Gastrocnemius medialis (tissue), 4 donors: ENCODE measurements around the gene ZNRF3. TPM values are rescaled to one million over a fixed set of nuclear protein-coding genes. Genes with fewer than 3 reads are reported as not detected.

Experiments used
- ATAC-seq, 2 donors: fragments of 150-250 bp; one replicate each; pipeline ENCODE4 v1.9.1; 2016
- DNase-seq, 2 donors: peaks; one replicate each; pipeline ENCODE4 v3.0.0-alpha.2; 2019
- H3K27ac ChIP-seq, 4 donors: fragments of 200-600 bp; sonication (generic); 1 replicate in 1 of 4; 2 replicates in 3 of 4; pipeline ENCODE4 v1.5.1; 2016 to 2018; ENCODE audit warnings: mild to moderate bottlenecking in 2 of 4, moderate library complexity in 1 of 4
- H3K27me3 ChIP-seq, 3 donors: fragments of 200-600 bp; sonication (generic) in 2 of 3; 1 replicate in 1 of 3; 2 replicates in 2 of 3; pipeline versions ENCODE4 v1.5.1 to v1.6.0; 2016 to 2019; ENCODE audit warnings: mild to moderate bottlenecking in 1 of 3, moderate library complexity in 1 of 3
- H3K36me3 ChIP-seq, 2 donors: fragments of 200-600 bp; sonication (generic) in 1 of 2; one replicate each; pipeline ENCODE4 v1.5.1; 2017 to 2018
- H3K4me1 ChIP-seq, 2 donors: fragments of 200-600 bp; sonication (generic) in 1 of 2; one replicate each; pipeline ENCODE4 v1.5.1; 2016 to 2017; ENCODE audit warnings: mild to moderate bottlenecking in 2 of 2
- H3K4me3 ChIP-seq, 4 donors: fragments of 200-600 bp; sonication (generic) in 3 of 4; 1 replicate in 1 of 4; 2 replicates in 3 of 4; pipeline ENCODE4 v1.5.1; 2016 to 2019; ENCODE audit warnings: mild to moderate bottlenecking in 2 of 4
- H3K9me3 ChIP-seq, 3 donors: fragments of 200-600 bp; sonication (generic) in 2 of 3; 1 replicate in 1 of 3; 2 replicates in 2 of 3; pipeline ENCODE4 v1.5.1; 2016 to 2019
- POLR2A ChIP-seq, 2 donors: fragments of 450-650 bp; IDR thresholded peaks; one replicate each; pipeline ENCODE4 v1.6.1; 2017; ENCODE audit warnings: antibody characterized with exemption in 2 of 2, mild to moderate bottlenecking in 2 of 2, moderate library complexity in 2 of 2
- in situ Hi-C, 4 donors: fragments of 200-750 bp; cut with MboI; loops; one replicate each; pipeline versions ENCODE4 v1.15.0 to v1.8.0; 2017; ENCODE audit warnings: low sequenced_read_pairs in 4 of 4
- intact Hi-C: fragments of 100-400 bp; cut with DNase I; formaldehyde crosslinking; loops from one replicate; pipeline ENCODE4 v1.15.1; 2023; ENCODE audit warnings: low total_unique reads
- total RNA-seq, 4 donors: library from RNA; depleted of rRNA; stranded (reverse); fragments of >200 nt; gene quantifications; one replicate each; pipeline versions ENCODE4 v1.1.0 to v1.2.3, GENCODE V29; 2016
- TF ChIP-seq, protein P1 (sequence below), 5 experiments: fragments of 450-650 bp in 3 of 5; fragments of 200-600 bp in 2 of 5; sonication (generic) in 2 of 5; IDR thresholded peaks in 4 of 5; conservative IDR thresholded peaks in 1 of 5; 1 replicate in 4 of 5; 2 replicates in 1 of 5; pipeline ENCODE4 v1.5.1; 2016 to 2019; ENCODE audit warnings: antibody characterized with exemption in 5 of 5, mild to moderate bottlenecking in 3 of 5, moderate library complexity in 3 of 5

Gene ZNRF3
- total RNA-seq, 4 donors from 2014 or later: 7.8 to 19.1 (median 11.1) TPM

DNA sequence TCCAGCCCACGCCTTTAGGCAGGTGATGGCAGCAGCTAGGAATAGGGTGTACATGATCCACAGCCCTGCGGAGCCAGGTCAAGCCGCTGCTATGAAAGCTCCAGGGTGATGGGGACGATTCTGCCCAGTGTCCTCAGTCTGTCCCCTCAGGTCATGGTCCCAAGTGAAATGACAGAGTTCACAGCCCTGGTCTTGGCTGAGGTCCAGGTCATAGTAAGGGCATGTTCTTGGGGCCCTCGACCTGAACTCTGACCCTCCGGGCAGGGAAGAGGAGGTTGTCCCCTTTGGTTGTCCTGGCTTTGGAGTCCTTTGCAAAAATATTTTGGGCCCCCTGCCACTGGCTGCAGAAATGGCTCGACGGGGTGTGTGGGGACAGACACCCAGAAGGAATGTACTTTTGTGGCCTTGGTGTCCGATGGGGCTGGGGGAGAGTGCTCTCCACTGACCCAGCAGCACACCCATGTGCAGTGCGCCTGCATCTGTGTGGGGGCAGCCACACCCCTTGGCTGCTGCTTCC lies 170.9 kb downstream of the ZNRF3 start:
- Histone ChIP-seq H3K4me1 (peaks cover 12 to 20% of the 10 kb centered on the region in 2 donors), H3K27me3 (no peaks in the 10 kb centered on the region), H3K36me3 (peaks cover 0 to 17% of the 10 kb centered on the region in 2 donors), H3K4me3 (no peak overlapping the region), H3K9me3 (no peaks in the 10 kb centered on the region), H3K27ac (no peak overlapping the region)
- DNase-seq (no peak), ATAC-seq (no peak)
- intact Hi-C loops: no loop called here
- TF ChIP-seq, protein P1, sequence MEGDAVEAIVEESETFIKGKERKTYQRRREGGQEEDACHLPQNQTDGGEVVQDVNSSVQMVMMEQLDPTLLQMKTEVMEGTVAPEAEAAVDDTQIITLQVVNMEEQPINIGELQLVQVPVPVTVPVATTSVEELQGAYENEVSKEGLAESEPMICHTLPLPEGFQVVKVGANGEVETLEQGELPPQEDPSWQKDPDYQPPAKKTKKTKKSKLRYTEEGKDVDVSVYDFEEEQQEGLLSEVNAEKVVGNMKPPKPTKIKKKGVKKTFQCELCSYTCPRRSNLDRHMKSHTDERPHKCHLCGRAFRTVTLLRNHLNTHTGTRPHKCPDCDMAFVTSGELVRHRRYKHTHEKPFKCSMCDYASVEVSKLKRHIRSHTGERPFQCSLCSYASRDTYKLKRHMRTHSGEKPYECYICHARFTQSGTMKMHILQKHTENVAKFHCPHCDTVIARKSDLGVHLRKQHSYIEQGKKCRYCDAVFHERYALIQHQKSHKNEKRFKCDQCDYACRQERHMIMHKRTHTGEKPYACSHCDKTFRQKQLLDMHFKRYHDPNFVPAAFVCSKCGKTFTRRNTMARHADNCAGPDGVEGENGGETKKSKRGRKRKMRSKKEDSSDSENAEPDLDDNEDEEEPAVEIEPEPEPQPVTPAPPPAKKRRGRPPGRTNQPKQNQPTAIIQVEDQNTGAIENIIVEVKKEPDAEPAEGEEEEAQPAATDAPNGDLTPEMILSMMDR (IDR thresholded peaks at IDR 0.05 in 4 of 5, conservative IDR thresholded peaks at IDR 0.05 in 1 of 5): no peak
- TF ChIP-seq POLR2A (IDR thresholded peaks at IDR 0.05): no peak
- in situ Hi-C loops: no loop called here

DNA sequence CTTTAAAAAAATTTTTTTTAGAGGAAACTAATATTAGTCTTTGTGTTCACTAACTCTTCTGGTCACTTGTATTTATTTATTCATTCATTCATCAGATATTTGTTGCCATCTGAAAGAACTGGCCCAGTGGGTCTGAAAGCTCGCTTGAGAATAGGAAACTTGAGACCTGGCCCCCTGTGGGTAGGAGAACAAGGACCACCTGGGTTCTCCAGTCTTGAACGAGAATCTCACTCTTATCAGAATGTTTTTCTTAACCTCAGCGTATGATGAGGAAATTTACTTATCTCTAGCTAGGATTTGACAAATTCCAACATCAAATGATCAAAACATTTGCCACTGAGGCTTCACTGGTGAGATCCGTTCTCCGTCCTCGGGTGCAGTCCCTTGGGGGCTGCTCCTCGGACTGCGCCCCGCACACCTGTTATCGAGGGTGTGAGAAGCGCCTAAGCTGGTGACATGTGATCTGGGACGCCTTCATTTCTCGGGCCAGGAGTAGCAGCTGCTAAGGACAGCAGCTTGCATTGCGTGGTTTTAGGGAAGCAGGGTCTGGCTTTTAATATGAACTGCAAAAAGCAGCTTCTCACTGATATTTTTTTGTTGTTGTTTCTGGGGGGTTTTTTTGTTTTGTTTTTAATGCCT lies 171.9 kb downstream of the ZNRF3 start:
- no peaks in the 10 kb centered on the region for H3K9me3 ChIP-seq
- in situ Hi-C loops (no loop called here), intact Hi-C loops (no loop called here)
- peak overlapping the region in 1 of 4 donors; percentile 1 for H3K27ac ChIP-seq
- peak; percentile 39 to 85 for ATAC-seq
- H3K4me1 ChIP-seq: peaks cover 12 to 22% of the 10 kb centered on the region in 2 donors
- no peaks in the 10 kb centered on the region for H3K27me3 ChIP-seq
- H3K36me3 ChIP-seq: peaks cover 0 to 7% of the 10 kb centered on the region in 2 donors
- no peak for DNase-seq
- TF ChIP-seq, protein P1 (IDR thresholded peaks at IDR 0.05 in 4 of 5, conservative IDR thresholded peaks at IDR 0.05 in 1 of 5): no peak
- no peak for TF ChIP-seq POLR2A (IDR thresholded peaks at IDR 0.05)
- H3K4me3 ChIP-seq: no peak overlapping the region

- TF ChIP-seq POLR2A (IDR thresholded peaks at IDR 0.05): no peak
- TF ChIP-seq, protein P1 (IDR thresholded peaks at IDR 0.05 in 4 of 5, conservative IDR thresholded peaks at IDR 0.05 in 1 of 5): no peak
- ATAC-seq (no peak), DNase-seq (no peak)
- H3K27me3 ChIP-seq: no peaks in the 10 kb centered on the region
- no peaks in the 10 kb centered on the region for H3K9me3 ChIP-seq
- in situ Hi-C loops: no loop called here
- H3K4me3 ChIP-seq: no peak overlapping the region
- intact Hi-C loops: no loop called here
- H3K36me3 ChIP-seq: no peaks in the 10 kb centered on the region
- H3K27ac ChIP-seq: no peak overlapping the region
- H3K4me1 ChIP-seq: peaks cover 12 to 22% of the 10 kb centered on the region in 2 donors
These were observed 173.1 kb downstream of the ZNRF3 start for GRCh38 chr22:29056472-29056871.

DNA sequence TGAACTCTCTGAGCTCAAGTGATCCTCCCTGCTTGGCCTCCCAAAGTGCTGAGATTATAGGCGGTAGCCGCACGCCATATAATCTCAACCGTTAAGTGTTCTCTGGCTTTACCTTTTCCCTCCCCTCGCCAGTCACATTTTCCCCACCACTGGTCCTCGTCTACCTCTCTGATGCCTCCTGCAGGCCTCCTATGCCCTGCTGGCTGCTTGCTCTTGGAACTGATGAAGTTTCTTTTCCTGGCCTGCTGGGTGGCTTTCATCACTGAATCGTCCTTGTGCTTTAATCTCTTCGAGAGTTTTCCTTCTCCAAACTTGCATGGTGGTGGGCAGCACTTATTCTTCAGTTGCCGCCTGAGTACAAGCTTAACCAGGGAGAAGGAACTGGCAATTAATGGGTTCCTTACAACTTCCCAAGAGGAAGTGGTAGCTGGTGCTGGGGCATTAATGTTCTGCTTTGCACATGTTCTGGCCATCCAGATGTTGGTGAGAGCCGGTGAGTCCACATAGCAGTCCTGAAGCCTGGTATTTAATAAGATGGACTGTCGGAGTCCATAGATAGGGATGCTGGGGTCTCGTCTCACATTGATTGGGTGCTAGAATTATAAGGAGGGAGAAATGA lies 177.0 kb downstream of the ZNRF3 start:
- no peak overlapping the region for H3K27ac ChIP-seq
- H3K4me1 ChIP-seq: peaks cover 19 to 23% of the 10 kb centered on the region in 2 donors
- in situ Hi-C loops: no loop called here
- no peak for DNase-seq
- no peaks in the 10 kb centered on the region for H3K27me3 ChIP-seq
- no peaks in the 10 kb centered on the region for H3K9me3 ChIP-seq
- ATAC-seq: no peak
- TF ChIP-seq, protein P1 (IDR thresholded peaks at IDR 0.05 in 4 of 5, conservative IDR thresholded peaks at IDR 0.05 in 1 of 5): no peak
- TF ChIP-seq POLR2A (IDR thresholded peaks at IDR 0.05): no peak
- intact Hi-C loops: no loop called here
- H3K4me3 ChIP-seq: no peak overlapping the region
- no peaks in the 10 kb centered on the region for H3K36me3 ChIP-seq
